HEK293 (cell line): ENCODE data around the gene PRSS50.

ENCODE experiments used
- TF ChIP-seq, protein P1 (sequence below): fragments of 450-650 bp; formaldehyde crosslinking; IDR thresholded peaks from 2 replicates; pipeline ENCODE4 v1.5.1; 2016; ENCODE audit warnings: missing biosample characterization, missing genetic modification characterization
- TF ChIP-seq, protein P2 (sequence below): fragments of 450-650 bp; formaldehyde crosslinking; IDR thresholded peaks from 2 replicates; pipeline ENCODE4 v1.5.1; 2016; ENCODE audit warnings: missing biosample characterization, missing genetic modification characterization

DNA sequence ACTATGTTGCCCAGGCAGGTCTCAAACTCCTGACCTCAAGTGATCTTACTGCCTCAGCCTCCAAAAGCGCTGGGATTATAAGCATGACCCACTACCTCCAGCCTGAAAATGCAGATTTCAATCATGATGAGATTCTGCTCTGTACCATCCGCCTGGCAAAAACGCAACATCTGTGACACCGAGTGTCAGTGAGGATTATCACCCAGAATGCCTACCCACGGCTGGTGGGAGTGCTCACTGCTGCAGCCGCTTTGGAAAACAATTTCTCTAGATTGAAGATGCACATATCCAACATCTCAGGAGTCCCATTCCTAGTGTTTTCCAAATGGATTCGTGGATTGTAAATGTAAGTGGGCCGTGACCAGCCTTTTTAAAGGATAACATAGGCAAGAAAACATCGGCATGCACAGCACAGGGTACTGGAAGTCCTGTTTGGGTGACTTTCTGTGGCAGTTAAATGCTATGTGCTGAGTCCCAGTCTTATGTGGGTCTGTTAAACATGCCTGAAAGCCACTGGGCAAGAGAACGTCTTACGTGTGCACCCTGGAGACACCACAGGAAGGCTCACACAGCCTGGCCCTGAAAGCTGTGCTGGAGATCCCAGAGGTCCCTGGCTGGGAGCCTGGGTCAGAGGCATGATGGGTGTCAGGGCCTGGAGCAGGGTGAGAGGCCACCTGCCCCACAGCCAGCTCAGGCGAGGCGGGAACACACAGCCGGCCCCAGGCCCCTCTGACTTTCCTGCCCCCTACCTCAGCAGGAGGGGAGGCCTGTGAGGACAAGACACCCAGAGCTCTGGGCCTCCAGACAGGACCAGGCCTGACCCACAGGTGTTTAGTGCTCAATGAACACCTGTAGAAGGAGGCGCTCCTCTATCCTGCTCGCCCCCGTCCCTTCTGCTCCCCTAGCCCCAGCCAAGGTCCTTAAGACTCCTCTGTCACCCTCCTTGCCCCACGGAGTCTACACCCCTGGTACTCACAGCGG lies 918 bp downstream of the PRSS50 start:
- TF ChIP-seq, protein P1, sequence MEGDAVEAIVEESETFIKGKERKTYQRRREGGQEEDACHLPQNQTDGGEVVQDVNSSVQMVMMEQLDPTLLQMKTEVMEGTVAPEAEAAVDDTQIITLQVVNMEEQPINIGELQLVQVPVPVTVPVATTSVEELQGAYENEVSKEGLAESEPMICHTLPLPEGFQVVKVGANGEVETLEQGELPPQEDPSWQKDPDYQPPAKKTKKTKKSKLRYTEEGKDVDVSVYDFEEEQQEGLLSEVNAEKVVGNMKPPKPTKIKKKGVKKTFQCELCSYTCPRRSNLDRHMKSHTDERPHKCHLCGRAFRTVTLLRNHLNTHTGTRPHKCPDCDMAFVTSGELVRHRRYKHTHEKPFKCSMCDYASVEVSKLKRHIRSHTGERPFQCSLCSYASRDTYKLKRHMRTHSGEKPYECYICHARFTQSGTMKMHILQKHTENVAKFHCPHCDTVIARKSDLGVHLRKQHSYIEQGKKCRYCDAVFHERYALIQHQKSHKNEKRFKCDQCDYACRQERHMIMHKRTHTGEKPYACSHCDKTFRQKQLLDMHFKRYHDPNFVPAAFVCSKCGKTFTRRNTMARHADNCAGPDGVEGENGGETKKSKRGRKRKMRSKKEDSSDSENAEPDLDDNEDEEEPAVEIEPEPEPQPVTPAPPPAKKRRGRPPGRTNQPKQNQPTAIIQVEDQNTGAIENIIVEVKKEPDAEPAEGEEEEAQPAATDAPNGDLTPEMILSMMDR (tag by site-specific recombination), result no peak
- TF ChIP-seq, protein P2, sequence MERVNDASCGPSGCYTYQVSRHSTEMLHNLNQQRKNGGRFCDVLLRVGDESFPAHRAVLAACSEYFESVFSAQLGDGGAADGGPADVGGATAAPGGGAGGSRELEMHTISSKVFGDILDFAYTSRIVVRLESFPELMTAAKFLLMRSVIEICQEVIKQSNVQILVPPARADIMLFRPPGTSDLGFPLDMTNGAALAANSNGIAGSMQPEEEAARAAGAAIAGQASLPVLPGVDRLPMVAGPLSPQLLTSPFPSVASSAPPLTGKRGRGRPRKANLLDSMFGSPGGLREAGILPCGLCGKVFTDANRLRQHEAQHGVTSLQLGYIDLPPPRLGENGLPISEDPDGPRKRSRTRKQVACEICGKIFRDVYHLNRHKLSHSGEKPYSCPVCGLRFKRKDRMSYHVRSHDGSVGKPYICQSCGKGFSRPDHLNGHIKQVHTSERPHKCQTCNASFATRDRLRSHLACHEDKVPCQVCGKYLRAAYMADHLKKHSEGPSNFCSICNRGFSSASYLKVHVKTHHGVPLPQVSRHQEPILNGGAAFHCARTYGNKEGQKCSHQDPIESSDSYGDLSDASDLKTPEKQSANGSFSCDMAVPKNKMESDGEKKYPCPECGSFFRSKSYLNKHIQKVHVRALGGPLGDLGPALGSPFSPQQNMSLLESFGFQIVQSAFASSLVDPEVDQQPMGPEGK, result no peak
